HEK293 (cell line): ENCODE data around the gene CXADR.

Experiments used
- ATF2 ChIP-seq: fragments of 450-650 bp; formaldehyde crosslinking; IDR thresholded peaks from 2 replicates; pipeline ENCODE4 v1.5.1; 2016; ENCODE audit warnings: missing biosample characterization, missing genetic modification characterization, low read depth
- BCL11B ChIP-seq: fragments of 450-650 bp; formaldehyde crosslinking; IDR thresholded peaks from 2 replicates; pipeline ENCODE4 v1.5.1; 2016; ENCODE audit warnings: low read depth, missing biosample characterization, missing genetic modification characterization
- GLI4 ChIP-seq: fragments of 450-650 bp; formaldehyde crosslinking; IDR thresholded peaks from 2 replicates; pipeline ENCODE4 v1.5.1; 2016; ENCODE audit warnings: missing biosample characterization, missing genetic modification characterization
- KLF7 ChIP-seq: fragments of 450-650 bp; formaldehyde crosslinking; IDR thresholded peaks from 2 replicates; pipeline ENCODE4 v1.5.1; 2016; ENCODE audit warnings: missing biosample characterization, missing genetic modification characterization, borderline replicate concordance
- KLF8 ChIP-seq: fragments of 450-650 bp; formaldehyde crosslinking; IDR thresholded peaks from 2 replicates; pipeline ENCODE4 v1.5.1; 2016; ENCODE audit warnings: missing biosample characterization, missing genetic modification characterization
- MYNN ChIP-seq: fragments of 450-650 bp; formaldehyde crosslinking; IDR thresholded peaks from 2 replicates; pipeline ENCODE4 v1.5.1; 2016; ENCODE audit warnings: missing biosample characterization, missing genetic modification characterization, borderline replicate concordance
- PBX3 ChIP-seq: sonication (generic); formaldehyde crosslinking; IDR thresholded peaks from 2 replicates; pipeline ENCODE4 v1.8.1; 2022; ENCODE audit warnings: mild to moderate bottlenecking, moderate library complexity, missing genetic modification reagents
- YY2 ChIP-seq: fragments of 450-650 bp; formaldehyde crosslinking; IDR thresholded peaks from 2 replicates; pipeline ENCODE4 v1.5.1; 2016; ENCODE audit warnings: missing biosample characterization, missing genetic modification characterization
- ZFP41 ChIP-seq: fragments of 450-650 bp; formaldehyde crosslinking; IDR thresholded peaks from 2 replicates; pipeline ENCODE4 v1.5.1; 2016; ENCODE audit warnings: missing biosample characterization, missing genetic modification characterization, borderline replicate concordance
- ZNF174 ChIP-seq: fragments of 450-650 bp; formaldehyde crosslinking; IDR thresholded peaks from 2 replicates; pipeline ENCODE4 v1.5.0; 2017; ENCODE audit warnings: missing biosample characterization, mild to moderate bottlenecking, missing genetic modification characterization
- ZNF19 ChIP-seq: fragments of 450-650 bp; formaldehyde crosslinking; IDR thresholded peaks from 2 replicates; pipeline ENCODE4; 2016; ENCODE audit warnings: missing biosample characterization, missing genetic modification characterization, low read depth
- ZNF221 ChIP-seq: fragments of 450-650 bp; formaldehyde crosslinking; IDR thresholded peaks from 2 replicates; pipeline ENCODE4 v1.5.1; 2017; ENCODE audit warnings: missing biosample characterization, missing genetic modification characterization, borderline replicate concordance
- ZNF311 ChIP-seq: fragments of 450-650 bp; formaldehyde crosslinking; IDR thresholded peaks from 2 replicates; pipeline ENCODE4 v1.5.1; 2017; ENCODE audit warnings: missing biosample characterization, missing genetic modification characterization, borderline replicate concordance
- ZNF394 ChIP-seq: fragments of 450-650 bp; formaldehyde crosslinking; IDR thresholded peaks from 2 replicates; pipeline ENCODE4 v1.5.1; 2016; ENCODE audit warnings: missing biosample characterization, missing genetic modification characterization, mild to moderate bottlenecking, moderate library complexity, borderline replicate concordance
- ZNF423 ChIP-seq: fragments of 450-650 bp; formaldehyde crosslinking; IDR thresholded peaks from 2 replicates; pipeline ENCODE4 v1.5.1; 2016; ENCODE audit warnings: missing biosample characterization, missing genetic modification characterization
- ZNF48 ChIP-seq: fragments of 450-650 bp; formaldehyde crosslinking; IDR thresholded peaks from 2 replicates; pipeline ENCODE4 v1.5.1; 2016; ENCODE audit warnings: missing biosample characterization, missing genetic modification characterization
- ZNF514 ChIP-seq: fragments of 450-650 bp; formaldehyde crosslinking; IDR thresholded peaks from 2 replicates; pipeline ENCODE4 v1.5.1; 2016; ENCODE audit warnings: missing biosample characterization, missing genetic modification characterization
- ZNF521 ChIP-seq: fragments of 450-650 bp; formaldehyde crosslinking; IDR thresholded peaks from 2 replicates; pipeline ENCODE4 v1.5.1; 2017; ENCODE audit warnings: missing biosample characterization, mild to moderate bottlenecking, missing genetic modification characterization
- ZNF571 ChIP-seq: fragments of 450-650 bp; formaldehyde crosslinking; IDR thresholded peaks from 2 replicates; pipeline ENCODE4 v1.5.0; 2017; ENCODE audit warnings: missing biosample characterization, missing genetic modification characterization
- ZNF623 ChIP-seq: fragments of 450-650 bp; formaldehyde crosslinking; IDR thresholded peaks from 2 replicates; pipeline ENCODE4 v1.5.1; 2016; ENCODE audit warnings: missing biosample characterization, missing genetic modification characterization
- ZNF645 ChIP-seq: fragments of 450-650 bp; formaldehyde crosslinking; IDR thresholded peaks from 2 replicates; pipeline ENCODE4; 2016; ENCODE audit warnings: missing biosample characterization, missing genetic modification characterization
- ZNF776 ChIP-seq: fragments of 450-650 bp; formaldehyde crosslinking; IDR thresholded peaks from 2 replicates; pipeline ENCODE4 v1.5.0; 2017; ENCODE audit warnings: missing biosample characterization, missing genetic modification characterization, borderline replicate concordance
- ZSCAN5A ChIP-seq: fragments of 450-650 bp; formaldehyde crosslinking; IDR thresholded peaks from 2 replicates; pipeline ENCODE4 v1.5.1; 2016; ENCODE audit warnings: missing biosample characterization, missing genetic modification characterization
- TF ChIP-seq, protein P1 (sequence below): fragments of 450-650 bp; formaldehyde crosslinking; IDR thresholded peaks from 2 replicates; pipeline ENCODE4 v1.5.1; 2017; ENCODE audit warnings: missing biosample characterization, missing genetic modification characterization
- TF ChIP-seq, protein P2 (sequence below): fragments of 450-650 bp; formaldehyde crosslinking; IDR thresholded peaks from 2 replicates; pipeline ENCODE4 v1.5.1; 2016; ENCODE audit warnings: missing biosample characterization, missing genetic modification characterization, low read depth

CXADR gene

GRCh38 chr21:17501107-17502006 is 11.5 kb upstream of the CXADR start (continued):
- TF ChIP-seq PBX3 (CRISPR knock-in tag), result no peak
- TF ChIP-seq ZNF221 (tag by site-specific recombination), result no peak
- TF ChIP-seq ZNF174 (tag by site-specific recombination), result no peak
- no peak for TF ChIP-seq ZNF776
- no peak for TF ChIP-seq BCL11B (tag by site-specific recombination)
- TF ChIP-seq GLI4 (tag by site-specific recombination), result no peak
- no peak for TF ChIP-seq ZNF311 (tag by site-specific recombination)
- no peak for TF ChIP-seq ZNF423 (tag by site-specific recombination)
- peak; percentile 73 for TF ChIP-seq KLF8 (tag by site-specific recombination)
- peak; percentile 65; the same call in 1 of the 2 replicates for TF ChIP-seq ZNF394 (tag by site-specific recombination)
- no peak for TF ChIP-seq ZNF521 (tag by site-specific recombination)
- TF ChIP-seq, protein P1, sequence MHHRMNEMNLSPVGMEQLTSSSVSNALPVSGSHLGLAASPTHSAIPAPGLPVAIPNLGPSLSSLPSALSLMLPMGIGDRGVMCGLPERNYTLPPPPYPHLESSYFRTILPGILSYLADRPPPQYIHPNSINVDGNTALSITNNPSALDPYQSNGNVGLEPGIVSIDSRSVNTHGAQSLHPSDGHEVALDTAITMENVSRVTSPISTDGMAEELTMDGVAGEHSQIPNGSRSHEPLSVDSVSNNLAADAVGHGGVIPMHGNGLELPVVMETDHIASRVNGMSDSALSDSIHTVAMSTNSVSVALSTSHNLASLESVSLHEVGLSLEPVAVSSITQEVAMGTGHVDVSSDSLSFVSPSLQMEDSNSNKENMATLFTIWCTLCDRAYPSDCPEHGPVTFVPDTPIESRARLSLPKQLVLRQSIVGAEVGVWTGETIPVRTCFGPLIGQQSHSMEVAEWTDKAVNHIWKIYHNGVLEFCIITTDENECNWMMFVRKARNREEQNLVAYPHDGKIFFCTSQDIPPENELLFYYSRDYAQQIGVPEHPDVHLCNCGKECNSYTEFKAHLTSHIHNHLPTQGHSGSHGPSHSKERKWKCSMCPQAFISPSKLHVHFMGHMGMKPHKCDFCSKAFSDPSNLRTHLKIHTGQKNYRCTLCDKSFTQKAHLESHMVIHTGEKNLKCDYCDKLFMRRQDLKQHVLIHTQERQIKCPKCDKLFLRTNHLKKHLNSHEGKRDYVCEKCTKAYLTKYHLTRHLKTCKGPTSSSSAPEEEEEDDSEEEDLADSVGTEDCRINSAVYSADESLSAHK (tag by site-specific recombination), result peak; percentile 86
- no peak for TF ChIP-seq ZNF48 (tag by site-specific recombination)
- no peak for TF ChIP-seq ZFP41 (tag by site-specific recombination)
- no peak for TF ChIP-seq ZNF645
- no peak for TF ChIP-seq ZNF623 (tag by site-specific recombination)
- TF ChIP-seq ZNF19 (tag by site-specific recombination), result no peak
- TF ChIP-seq, protein P2, sequence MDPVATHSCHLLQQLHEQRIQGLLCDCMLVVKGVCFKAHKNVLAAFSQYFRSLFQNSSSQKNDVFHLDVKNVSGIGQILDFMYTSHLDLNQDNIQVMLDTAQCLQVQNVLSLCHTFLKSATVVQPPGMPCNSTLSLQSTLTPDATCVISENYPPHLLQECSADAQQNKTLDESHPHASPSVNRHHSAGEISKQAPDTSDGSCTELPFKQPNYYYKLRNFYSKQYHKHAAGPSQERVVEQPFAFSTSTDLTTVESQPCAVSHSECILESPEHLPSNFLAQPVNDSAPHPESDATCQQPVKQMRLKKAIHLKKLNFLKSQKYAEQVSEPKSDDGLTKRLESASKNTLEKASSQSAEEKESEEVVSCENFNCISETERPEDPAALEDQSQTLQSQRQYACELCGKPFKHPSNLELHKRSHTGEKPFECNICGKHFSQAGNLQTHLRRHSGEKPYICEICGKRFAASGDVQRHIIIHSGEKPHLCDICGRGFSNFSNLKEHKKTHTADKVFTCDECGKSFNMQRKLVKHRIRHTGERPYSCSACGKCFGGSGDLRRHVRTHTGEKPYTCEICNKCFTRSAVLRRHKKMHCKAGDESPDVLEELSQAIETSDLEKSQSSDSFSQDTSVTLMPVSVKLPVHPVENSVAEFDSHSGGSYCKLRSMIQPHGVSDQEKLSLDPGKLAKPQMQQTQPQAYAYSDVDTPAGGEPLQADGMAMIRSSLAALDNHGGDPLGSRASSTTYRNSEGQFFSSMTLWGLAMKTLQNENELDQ (tag by site-specific recombination), result no peak
- TF ChIP-seq ATF2 (tag by site-specific recombination), result no peak
- TF ChIP-seq ZNF514 (tag by site-specific recombination), result no peak
- TF ChIP-seq KLF7 (tag by site-specific recombination), result no peak
- no peak for TF ChIP-seq MYNN (tag by site-specific recombination)
- no peak for TF ChIP-seq YY2 (tag by site-specific recombination)
- no peak for TF ChIP-seq ZNF571 (tag by site-specific recombination)
- no peak for TF ChIP-seq ZSCAN5A (tag by site-specific recombination)
